ENCODE results near the gene C22orf39. TPM values are rescaled to one million over a fixed set of nuclear protein-coding genes. Genes with fewer than 3 reads are reported as not detected.

C22orf39 gene
- total and polyA plus RNA-seq, 4 experiments from 2014 or later, result 40.5 to 58.3 (median 48.9) TPM

DNA sequence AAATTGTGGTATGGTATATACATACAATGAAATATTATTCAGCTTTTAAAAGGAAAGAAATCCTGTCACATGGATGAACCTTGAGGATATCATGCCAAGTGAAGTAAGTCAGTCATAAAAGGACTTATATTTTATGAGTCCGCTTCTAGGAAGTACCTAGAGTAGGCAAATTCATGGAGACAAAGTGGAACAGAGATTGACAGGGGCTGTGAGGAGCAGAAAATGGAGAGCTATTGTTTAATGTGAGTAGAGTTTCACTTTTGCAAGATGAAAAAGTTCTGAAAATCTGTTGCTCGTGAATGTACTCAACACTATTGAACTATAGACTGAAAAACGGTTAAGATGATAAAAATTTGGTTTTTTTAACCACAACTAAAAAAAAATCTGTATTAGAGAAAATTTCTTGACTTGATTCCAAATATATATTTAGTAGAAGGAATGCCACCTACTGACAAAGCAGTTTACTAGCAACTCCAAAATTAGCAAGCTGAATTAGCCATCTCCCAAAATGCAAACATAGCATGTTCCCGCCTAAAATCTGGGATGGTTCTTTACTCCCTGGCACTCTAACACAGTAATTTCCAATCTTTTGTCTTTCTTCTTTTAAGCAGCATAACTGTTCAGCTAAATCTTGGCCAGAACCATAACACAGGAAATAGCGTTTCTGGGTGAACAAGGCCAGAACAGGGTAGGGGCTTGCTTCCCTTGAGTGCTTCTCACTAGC lies 30.0 kb upstream of the C22orf39 start:
- Mint-ChIP-seq H3K36me3 (peaks cover 17 to 36% of the 10 kb centered on the region in 2 donors), H3K27me3 (no peaks in the 10 kb centered on the region), H3K4me3 (peak overlapping the region; percentile 65 to 98 (median 92)), H3K27ac (peak overlapping the region; percentile 73 to 99 (median 88)), H3K4me1 (peaks cover 21 to 46% (median 35%) of the 10 kb centered on the region in 4 donors), H3K9me3 (no peaks in the 10 kb centered on the region)
- intact Hi-C loops (cut with micrococcal nuclease), result loop anchor here (1.0 to 2.0 kb wide), 3 partner anchors 119 to 371 kb away; no protein-coding TSS in a partner anchor
- H3K27ac ChIP-seq (ENCODE audit: low read depth, low read length), result peak overlapping the region; percentile 96
- peaks cover 15% of the 10 kb centered on the region for H3K36me3 ChIP-seq (ENCODE audit: insufficient read depth, low read length)
- CTCF ChIA-PET (ENCODE audit: partially characterized antibody), result interaction anchor here (0.7 to 3.6 kb wide), 7 partner anchors 12 to 370 kb away, joined by 3 to 19 read pairs (median 4); partner anchors contain the start of gene ESS2
- peak overlapping the region; percentile 62 to 83 for H3K4me3 ChIP-seq (ENCODE audit: low read length in 2 of 2)
- POLR2A ChIA-PET (ENCODE audit: partially characterized antibody), result interaction anchor here (0.5 to 3.9 kb wide), 10 partner anchors 11 to 369 kb away, joined by 3 to 47 read pairs (median 4); partner anchors contain the start of genes C22orf39, DGCR2, ESS2 and HIRA
- no peaks in the 10 kb centered on the region for H3K9me3 ChIP-seq (ENCODE audit: control insufficient read depth in 1 of 2, low read length in 2 of 2)
- DNase-seq, result peak in 4 of 5 donors; percentile 11 to 24 (median 18)
- no peaks in the 10 kb centered on the region for H3K27me3 ChIP-seq (ENCODE audit: insufficient read depth, low read length)
- peaks cover 18% of the 10 kb centered on the region for H3K4me1 ChIP-seq (ENCODE audit: insufficient read depth, low read length)

DNA sequence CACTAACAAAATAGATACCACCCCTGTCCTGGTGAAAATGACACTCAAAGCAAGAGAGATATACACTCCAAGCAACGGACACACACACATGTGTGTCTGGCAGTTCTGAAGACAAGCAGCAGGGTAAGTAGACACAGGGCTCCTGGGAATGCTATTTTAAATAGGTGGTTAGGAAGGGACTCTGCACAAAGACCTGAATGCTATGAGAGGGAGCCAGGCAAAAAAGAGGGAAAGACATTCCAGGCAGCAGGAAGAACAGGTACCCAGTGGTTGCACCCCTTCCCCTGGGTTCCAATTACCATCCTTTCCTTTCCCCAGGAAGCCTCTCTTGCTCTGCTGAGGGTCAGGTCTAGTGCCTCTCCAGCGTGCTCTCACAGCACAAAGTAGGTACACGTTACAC lies 28.5 kb upstream of the C22orf39 start:
- H3K9me3 ChIP-seq (ENCODE audit: control insufficient read depth in 1 of 2, low read length in 2 of 2), result no peaks in the 10 kb centered on the region
- no peaks in the 10 kb centered on the region for H3K27me3 Mint-ChIP-seq
- H3K36me3 ChIP-seq (ENCODE audit: insufficient read depth, low read length), result peaks cover 28% of the 10 kb centered on the region
- H3K4me1 ChIP-seq (ENCODE audit: insufficient read depth, low read length), result peaks cover 18% of the 10 kb centered on the region
- no peak for DNase-seq
- H3K27ac ChIP-seq (ENCODE audit: low read depth, low read length), result no peak overlapping the region
- no peak overlapping the region for H3K4me3 ChIP-seq (ENCODE audit: low read length in 2 of 2)
- H3K9me3 Mint-ChIP-seq, result no peaks in the 10 kb centered on the region
- POLR2A ChIA-PET (ENCODE audit: partially characterized antibody), result interaction anchor here (3.9 kb wide), 1 partner anchor 29 kb away, joined by 33 read pairs; the partner anchor contains the start of gene C22orf39
- H3K27me3 ChIP-seq (ENCODE audit: insufficient read depth, low read length), result no peaks in the 10 kb centered on the region
- peaks cover 21 to 46% (median 35%) of the 10 kb centered on the region in 4 donors for H3K4me1 Mint-ChIP-seq
- CTCF ChIA-PET (ENCODE audit: partially characterized antibody), result interaction anchor here (1.9 kb wide), 1 partner anchor 331 kb away, joined by 10 read pairs; the partner anchor contains the start of gene ESS2
- intact Hi-C loops (cut with micrococcal nuclease), result no loop called here
- H3K36me3 Mint-ChIP-seq, result peaks cover 30 to 51% of the 10 kb centered on the region in 2 donors
- H3K4me3 Mint-ChIP-seq, result peak overlapping the region in 3 of 8 donors; percentile 7 to 50 (median 20)
- no peak overlapping the region for H3K27ac Mint-ChIP-seq

DNA sequence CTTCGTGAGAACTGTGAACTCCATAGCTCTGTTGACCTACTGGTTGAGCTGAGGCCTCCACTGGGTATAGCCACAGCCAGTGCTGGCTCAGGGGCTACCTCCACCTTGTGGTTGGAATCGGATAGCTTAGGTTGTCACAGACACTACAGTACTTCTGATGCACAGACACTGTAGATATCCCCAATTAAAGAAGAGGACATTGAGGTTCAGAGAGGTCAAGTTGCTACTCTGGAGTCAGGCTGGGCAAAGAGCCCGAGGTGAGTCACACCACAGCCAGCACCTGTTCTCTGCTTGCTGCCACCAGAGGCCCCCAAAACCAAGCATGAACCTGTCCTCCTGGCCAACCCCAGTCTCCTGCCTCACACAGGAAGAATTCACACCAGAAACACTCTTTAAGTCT lies 26.1 kb upstream of the C22orf39 start:
- no peaks in the 10 kb centered on the region for H3K27me3 Mint-ChIP-seq
- ChIA-PET POLR2A (ENCODE audit: partially characterized antibody) (interaction anchor here (1.8 kb wide), 1 partner anchor 25 kb away, joined by 6 read pairs; the partner anchor contains the start of gene C22orf39), CTCF (ENCODE audit: partially characterized antibody) (interaction anchor here (1.1 kb wide), 1 partner anchor 11 kb away, joined by 3 read pairs; no protein-coding TSS in a partner anchor)
- Histone ChIP-seq H3K36me3 (ENCODE audit: insufficient read depth, low read length) (peaks cover 49% of the 10 kb centered on the region), H3K27ac (ENCODE audit: low read depth, low read length) (no peak overlapping the region), H3K4me1 (ENCODE audit: insufficient read depth, low read length) (peaks cover 13% of the 10 kb centered on the region), H3K27me3 (ENCODE audit: insufficient read depth, low read length) (no peaks in the 10 kb centered on the region), H3K4me3 (ENCODE audit: low read length in 2 of 2) (no peak overlapping the region), H3K9me3 (ENCODE audit: control insufficient read depth in 1 of 2, low read length in 2 of 2) (no peaks in the 10 kb centered on the region)
- H3K27ac Mint-ChIP-seq, result no peak overlapping the region
- peaks cover 46 to 64% of the 10 kb centered on the region in 2 donors for H3K36me3 Mint-ChIP-seq
- H3K9me3 Mint-ChIP-seq, result no peaks in the 10 kb centered on the region
- no peak for DNase-seq
- H3K4me1 Mint-ChIP-seq, result peaks cover 16 to 29% (median 27%) of the 10 kb centered on the region in 4 donors
- H3K4me3 Mint-ChIP-seq, result no peak overlapping the region
- intact Hi-C loops (cut with micrococcal nuclease), result no loop called here

DNA sequence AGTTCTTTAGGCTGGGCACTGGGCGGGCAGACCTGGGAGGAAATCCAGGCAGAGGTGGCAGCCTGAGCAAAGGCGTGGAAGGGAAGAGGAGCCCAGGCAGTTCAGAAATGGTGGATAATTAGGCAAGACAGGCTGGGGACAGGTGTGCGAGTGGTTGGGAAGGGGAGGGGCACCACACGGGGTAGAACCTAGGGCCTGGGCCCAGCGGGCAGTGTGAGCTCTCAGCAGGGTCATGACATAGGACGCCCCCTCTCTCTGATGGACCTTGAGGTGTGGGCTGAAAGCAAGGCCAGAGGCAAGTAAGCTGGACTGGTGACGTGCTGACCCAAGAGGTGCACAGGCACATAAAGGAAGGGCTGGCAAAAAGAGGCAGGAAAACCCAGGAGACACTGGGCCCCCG lies 24.7 kb upstream of the C22orf39 start:
- Histone ChIP-seq H3K27ac (ENCODE audit: low read depth, low read length) (no peak overlapping the region), H3K27me3 (ENCODE audit: insufficient read depth, low read length) (no peaks in the 10 kb centered on the region), H3K4me3 (ENCODE audit: low read length in 2 of 2) (no peak overlapping the region), H3K36me3 (ENCODE audit: insufficient read depth, low read length) (peaks cover 61% of the 10 kb centered on the region), H3K4me1 (ENCODE audit: insufficient read depth, low read length) (peaks cover 3% of the 10 kb centered on the region), H3K9me3 (ENCODE audit: control insufficient read depth in 1 of 2, low read length in 2 of 2) (no peaks in the 10 kb centered on the region)
- Mint-ChIP-seq H3K4me3 (no peak overlapping the region), H3K27ac (peak overlapping the region in 1 of 7 donors; percentile 56), H3K4me1 (peaks cover 6 to 17% (median 16%) of the 10 kb centered on the region in 4 donors), H3K36me3 (peaks cover 58 to 69% of the 10 kb centered on the region in 2 donors), H3K9me3 (no peaks in the 10 kb centered on the region), H3K27me3 (no peaks in the 10 kb centered on the region)
- ChIA-PET CTCF (ENCODE audit: partially characterized antibody) (interaction anchor here (1.2 kb wide), 1 partner anchor 158 kb away, joined by 3 read pairs; no protein-coding TSS in a partner anchor), POLR2A (ENCODE audit: partially characterized antibody) (interaction anchor here (1.8 kb wide), 1 partner anchor 24 kb away, joined by 6 read pairs; the partner anchor contains the start of gene C22orf39)
- intact Hi-C loops (cut with micrococcal nuclease), result no loop called here
- DNase-seq, result no peak

DNA sequence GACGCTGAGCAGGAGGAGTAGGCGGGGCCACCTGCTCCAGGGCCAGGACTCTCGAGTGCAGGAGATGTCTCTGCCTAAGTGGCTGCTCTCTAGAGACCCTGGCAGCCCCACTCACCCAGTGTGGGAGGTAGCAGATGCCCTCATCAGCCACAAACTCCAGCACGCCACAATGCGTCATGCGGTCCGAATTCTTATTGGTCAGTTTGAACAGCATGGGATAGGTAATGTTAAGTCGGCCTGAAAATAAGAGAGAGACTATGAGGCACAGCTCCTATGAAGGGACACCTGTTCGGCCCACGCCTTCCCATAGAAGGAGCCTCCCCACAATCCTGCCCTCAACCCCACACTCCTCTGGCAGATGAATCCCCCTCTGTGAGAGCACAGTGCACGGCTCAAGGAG lies 24.1 kb upstream of the C22orf39 start:
- H3K36me3 ChIP-seq (ENCODE audit: insufficient read depth, low read length), result peaks cover 67% of the 10 kb centered on the region
- H3K4me1 Mint-ChIP-seq, result peaks cover 2 to 14% (median 13%) of the 10 kb centered on the region in 4 donors
- no peaks in the 10 kb centered on the region for H3K27me3 Mint-ChIP-seq
- no peaks in the 10 kb centered on the region for H3K9me3 Mint-ChIP-seq
- DNase-seq, result no peak
- no peaks in the 10 kb centered on the region for H3K9me3 ChIP-seq (ENCODE audit: control insufficient read depth in 1 of 2, low read length in 2 of 2)
- CTCF ChIA-PET (ENCODE audit: partially characterized antibody), result interaction anchor here (1.2 kb wide), 1 partner anchor 158 kb away, joined by 3 read pairs; no protein-coding TSS in a partner anchor
- H3K27me3 ChIP-seq (ENCODE audit: insufficient read depth, low read length), result no peaks in the 10 kb centered on the region
- H3K27ac Mint-ChIP-seq, result no peak overlapping the region
- H3K36me3 Mint-ChIP-seq, result peaks cover 62 to 71% of the 10 kb centered on the region in 2 donors
- no peak overlapping the region for H3K27ac ChIP-seq (ENCODE audit: low read depth, low read length)
- H3K4me3 Mint-ChIP-seq, result no peak overlapping the region
- intact Hi-C loops (cut with micrococcal nuclease), result no loop called here
- no peaks in the 10 kb centered on the region for H3K4me1 ChIP-seq (ENCODE audit: insufficient read depth, low read length)
- no peak overlapping the region for H3K4me3 ChIP-seq (ENCODE audit: low read length in 2 of 2)
- POLR2A ChIA-PET (ENCODE audit: partially characterized antibody), result no interaction called here

DNA sequence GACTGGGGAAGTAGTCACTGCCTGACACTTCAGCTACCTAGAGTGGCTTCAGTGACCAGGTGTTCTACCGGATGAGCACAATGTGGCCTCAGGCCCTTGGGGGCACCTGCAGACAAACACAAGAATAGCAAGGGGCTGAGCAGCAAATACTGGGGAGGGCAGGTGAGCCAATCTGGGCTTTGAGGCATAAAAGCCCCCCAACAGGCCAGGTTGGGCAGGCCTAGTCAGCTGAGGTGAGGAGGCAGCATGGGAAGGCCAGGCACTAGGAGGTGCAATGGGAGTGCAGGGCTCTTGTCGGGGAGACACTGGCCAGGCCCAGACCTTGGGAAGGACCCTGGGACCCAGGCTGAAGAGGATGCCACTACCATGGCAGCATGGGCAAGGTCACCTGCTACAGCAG lies 22.5 kb upstream of the C22orf39 start:
- H3K4me1 ChIP-seq (ENCODE audit: insufficient read depth, low read length), result no peaks in the 10 kb centered on the region
- no peaks in the 10 kb centered on the region for H3K27me3 ChIP-seq (ENCODE audit: insufficient read depth, low read length)
- H3K27ac ChIP-seq (ENCODE audit: low read depth, low read length), result no peak overlapping the region
- ChIA-PET CTCF (ENCODE audit: partially characterized antibody) (interaction anchor here (0.6 kb wide), 1 partner anchor 158 kb away, joined by 3 read pairs; no protein-coding TSS in a partner anchor), POLR2A (ENCODE audit: partially characterized antibody) (interaction anchor here (0.8 kb wide), 1 partner anchor 23 kb away, joined by 3 read pairs; no protein-coding TSS in a partner anchor)
- Mint-ChIP-seq H3K27ac (peak overlapping the region in 1 of 7 donors; percentile 35), H3K27me3 (no peaks in the 10 kb centered on the region), H3K9me3 (no peaks in the 10 kb centered on the region), H3K36me3 (peaks cover 63 to 83% of the 10 kb centered on the region in 2 donors), H3K4me3 (no peak overlapping the region), H3K4me1 (peaks cover 0 to 6% (median 5%) of the 10 kb centered on the region in 4 donors)
- DNase-seq, result no peak
- peaks cover 81% of the 10 kb centered on the region for H3K36me3 ChIP-seq (ENCODE audit: insufficient read depth, low read length)
- H3K9me3 ChIP-seq (ENCODE audit: control insufficient read depth in 1 of 2, low read length in 2 of 2), result no peaks in the 10 kb centered on the region
- no peak overlapping the region for H3K4me3 ChIP-seq (ENCODE audit: low read length in 2 of 2)
- intact Hi-C loops (cut with micrococcal nuclease), result no loop called here

DNA sequence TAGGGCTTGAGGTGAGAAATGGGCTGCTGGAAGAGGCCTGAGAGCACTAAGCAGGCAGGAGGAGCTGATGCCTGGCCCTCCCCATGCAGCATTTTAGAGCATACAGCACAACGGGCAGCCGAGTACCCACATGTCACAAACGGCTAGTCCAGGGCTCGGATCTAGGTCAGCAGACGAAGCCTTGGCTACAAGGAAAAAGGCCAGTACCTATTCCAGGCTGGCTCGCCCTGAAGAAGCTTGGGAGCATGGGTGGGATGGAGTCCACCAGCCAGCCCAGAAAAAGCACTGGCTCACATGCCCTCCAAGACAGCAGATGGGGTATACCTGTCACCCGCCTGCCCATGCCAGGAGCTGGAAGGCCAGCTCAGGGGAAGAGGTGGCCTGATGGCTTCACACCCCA lies 21.9 kb upstream of the C22orf39 start:
- peaks cover 66 to 88% of the 10 kb centered on the region in 2 donors for H3K36me3 Mint-ChIP-seq
- peak overlapping the region in 1 of 8 donors; percentile 60 for H3K4me3 Mint-ChIP-seq
- intact Hi-C loops (cut with micrococcal nuclease), result no loop called here
- H3K4me1 ChIP-seq (ENCODE audit: insufficient read depth, low read length), result peaks cover 5% of the 10 kb centered on the region
- no peaks in the 10 kb centered on the region for H3K9me3 Mint-ChIP-seq
- peaks cover 0 to 11% (median 6%) of the 10 kb centered on the region in 4 donors for H3K4me1 Mint-ChIP-seq
- peak overlapping the region in 1 of 7 donors; percentile 35 for H3K27ac Mint-ChIP-seq
- no peaks in the 10 kb centered on the region for H3K27me3 ChIP-seq (ENCODE audit: insufficient read depth, low read length)
- ChIA-PET CTCF (ENCODE audit: partially characterized antibody) (interaction anchor here (0.6 to 1.1 kb wide), 2 partner anchors 11 to 157 kb away, joined by 3 read pairs; no protein-coding TSS in a partner anchor), POLR2A (ENCODE audit: partially characterized antibody) (interaction anchor here (0.8 kb wide), 1 partner anchor 22 kb away, joined by 3 read pairs; no protein-coding TSS in a partner anchor)
- no peak for DNase-seq
- no peak overlapping the region for H3K27ac ChIP-seq (ENCODE audit: low read depth, low read length)
- H3K27me3 Mint-ChIP-seq, result no peaks in the 10 kb centered on the region
- no peaks in the 10 kb centered on the region for H3K9me3 ChIP-seq (ENCODE audit: control insufficient read depth in 1 of 2, low read length in 2 of 2)
- no peak overlapping the region for H3K4me3 ChIP-seq (ENCODE audit: low read length in 2 of 2)
- H3K36me3 ChIP-seq (ENCODE audit: insufficient read depth, low read length), result peaks cover 87% of the 10 kb centered on the region

Measured in CD4-positive, alpha-beta memory T cell (primary cell).